NB4 (cell line): Measurements from ENCODE around the gene SRRD.
A peak's percentile ranks its signal among the peaks of the same experiment; 100 is the strongest.

ENCODE experiments used
- DNase-seq: peaks from one replicate; pipeline ENCODE4 v3.0.0; 2010; ENCODE audit warnings: low read depth
- H3K4me3 ChIP-seq: one replicate; pipeline ENCODE4 v1.5.1; 2011; ENCODE audit warnings: mild to moderate bottlenecking, low read depth, low read length, moderate library complexity
- CTCF ChIP-seq: IDR thresholded peaks from one replicate; pipeline ENCODE4 v1.5.1; 2012; ENCODE audit warnings: low read depth, low read length
- MAX ChIP-seq: IDR thresholded peaks from 2 replicates; pipeline ENCODE4 v1.6.1; 2011; ENCODE audit warnings: low read depth, low read length
- MYC ChIP-seq: IDR thresholded peaks from 2 replicates; pipeline ENCODE4 v1.6.1; 2011; ENCODE audit warnings: low read depth, low read length
- POLR2A ChIP-seq: IDR thresholded peaks from 2 replicates; pipeline ENCODE4 v1.6.1; 2011; ENCODE audit warnings: mild to moderate bottlenecking; ENCODE audit not compliant: insufficient read length; ENCODE audit errors: extremely low read depth

The SRRD gene

DNA sequence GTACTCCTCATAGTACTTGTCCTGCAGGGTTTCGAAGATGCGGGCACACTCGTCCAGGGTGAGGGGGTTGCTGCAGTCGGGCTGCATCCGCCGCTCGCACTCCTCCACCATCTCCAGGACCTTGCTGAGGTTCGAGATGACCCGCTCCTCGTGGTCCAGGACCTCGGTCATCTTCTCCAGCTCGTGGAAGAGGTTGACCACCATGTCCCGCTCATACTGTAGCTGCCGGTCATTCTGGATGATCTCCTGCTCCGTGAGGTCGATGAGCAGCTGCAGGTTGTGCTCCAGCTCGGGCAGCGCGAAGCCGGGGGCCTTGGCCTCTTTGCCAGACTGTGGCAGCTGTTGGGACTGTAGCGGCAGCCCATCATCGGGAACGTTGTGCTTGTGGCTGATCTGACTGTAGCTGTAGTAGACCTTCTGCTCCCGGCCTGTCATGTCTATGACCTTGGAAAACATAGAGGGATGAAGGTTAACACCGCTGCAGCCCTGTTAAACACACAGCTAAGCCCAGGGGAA, 15.6 kb downstream of the SRRD start:
- no peak overlapping the region for H3K4me3 ChIP-seq
- no peak for DNase-seq
- TF ChIP-seq MAX (no peak), MYC (no peak), CTCF (no peak), POLR2A (no peak)

DNA sequence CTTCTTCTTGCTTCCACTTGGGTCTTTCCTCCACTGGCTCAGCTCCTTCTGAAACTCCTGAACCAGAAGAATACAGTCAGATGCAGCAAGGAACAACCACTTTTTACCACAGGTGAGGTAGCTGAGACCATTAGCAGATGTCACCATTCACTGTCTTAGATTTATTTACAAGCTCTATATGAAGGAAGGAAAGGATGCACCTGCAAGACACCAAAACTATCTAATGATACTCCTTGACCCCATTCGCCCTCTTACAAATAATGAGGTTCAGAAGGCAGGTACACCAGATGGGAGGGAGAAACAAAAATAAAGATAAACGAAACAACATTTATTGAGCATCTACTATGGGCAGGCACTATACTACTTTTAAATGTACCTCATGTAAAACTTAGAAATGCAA, 18.3 kb downstream of the SRRD start:
- DNase-seq = no peak
- no peak for TF ChIP-seq POLR2A
- TF ChIP-seq MYC = no peak
- no peak for TF ChIP-seq MAX
- TF ChIP-seq CTCF = no peak
- H3K4me3 ChIP-seq = no peak overlapping the region

- peak overlapping the region; percentile 14 for H3K4me3 ChIP-seq
- DNase-seq = peak; percentile 94
- peak; percentile 87 for TF ChIP-seq CTCF
- no peak for TF ChIP-seq MYC
- TF ChIP-seq POLR2A = no peak
- peak; percentile 56 for TF ChIP-seq MAX
Observed at GRCh38 chr22:26502688-26503561, 19.2 kb downstream of the SRRD start.

GRCh38 chr22:26503758-26504157, 20.1 kb downstream of the SRRD start:
- no peak overlapping the region for H3K4me3 ChIP-seq
- no peak for DNase-seq
- TF ChIP-seq MAX (no peak), POLR2A (no peak), MYC (no peak), CTCF (no peak)

GRCh38 chr22:26508148-26508547, 24.5 kb downstream of the SRRD start:
- H3K4me3 ChIP-seq = no peak overlapping the region
- no peak for DNase-seq
- TF ChIP-seq MYC = no peak
- TF ChIP-seq MAX = no peak
- TF ChIP-seq POLR2A = no peak
- no peak for TF ChIP-seq CTCF
